Brain microvascular endothelial cell (primary cell): ENCODE measurements around the gene NECAB2.

Experiments
- DNase-seq: peaks from one replicate; pipeline ENCODE4 v3.0.0-alpha.2; 2020
- H3K27ac ChIP-seq: fragments of 250-450 bp; sonication (Bioruptor Pico); 2 replicates; pipeline ENCODE4 v1.5.1; 2020; ENCODE audit warnings: mild to moderate bottlenecking, moderate library complexity
- H3K27me3 ChIP-seq: fragments of 250-450 bp; sonication (Bioruptor Pico); replicated peaks from 2 replicates; pipeline ENCODE4 v1.5.1; 2020; ENCODE audit warnings: mild to moderate bottlenecking
- H3K36me3 ChIP-seq: fragments of 250-450 bp; sonication (Bioruptor Pico); replicated peaks from 2 replicates; pipeline ENCODE4 v1.5.1; 2020; ENCODE audit warnings: mild to moderate bottlenecking
- H3K4me3 ChIP-seq: 2 replicates; pipeline ENCODE4 v1.5.1; 2011; ENCODE audit warnings: low read depth, mild to moderate bottlenecking, control low read depth, low read length, moderate library complexity
- in situ Hi-C: cut with HindIII; loops from 2 replicates; pipeline ENCODE4 v1.10.0; 2017; ENCODE audit warnings: low sequenced_read_pairs, low pct_ligation_motif_present
- TF ChIP-seq, protein P1 (sequence below): IDR thresholded peaks from 2 replicates; pipeline ENCODE4 v1.5.1; 2011; ENCODE audit warnings: low read depth, mild to moderate bottlenecking, moderate library complexity, low read length, control low read depth, inconsistent platforms; ENCODE audit errors: missing control alignments

The NECAB2 gene

DNA sequence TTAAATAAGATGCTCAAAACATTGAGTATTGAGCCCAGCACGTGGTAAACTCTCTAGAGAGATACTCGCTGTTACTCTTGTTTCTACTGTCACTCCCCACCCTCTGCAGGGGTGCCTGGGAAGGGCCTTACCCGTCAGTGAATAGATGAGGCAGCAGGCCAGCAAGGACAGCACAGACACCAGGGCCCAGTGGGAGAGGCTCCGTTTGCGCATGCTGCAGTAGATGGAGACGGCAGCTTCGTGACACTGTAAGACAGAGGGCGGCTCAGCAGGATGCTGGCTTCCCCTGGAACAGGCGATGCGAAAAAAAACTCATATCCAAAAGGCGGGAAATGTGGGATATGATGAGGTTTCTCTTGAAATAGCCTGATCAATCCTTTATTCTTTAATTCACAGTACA is 54.6 kb downstream of the NECAB2 start:
- no peaks in the 10 kb centered on the region for H3K36me3 ChIP-seq
- no peak overlapping the region for H3K27ac ChIP-seq
- in situ Hi-C loops = no loop called here
- no peak overlapping the region for H3K4me3 ChIP-seq
- DNase-seq = no peak
- H3K27me3 ChIP-seq = no peaks in the 10 kb centered on the region
- TF ChIP-seq, protein P1, sequence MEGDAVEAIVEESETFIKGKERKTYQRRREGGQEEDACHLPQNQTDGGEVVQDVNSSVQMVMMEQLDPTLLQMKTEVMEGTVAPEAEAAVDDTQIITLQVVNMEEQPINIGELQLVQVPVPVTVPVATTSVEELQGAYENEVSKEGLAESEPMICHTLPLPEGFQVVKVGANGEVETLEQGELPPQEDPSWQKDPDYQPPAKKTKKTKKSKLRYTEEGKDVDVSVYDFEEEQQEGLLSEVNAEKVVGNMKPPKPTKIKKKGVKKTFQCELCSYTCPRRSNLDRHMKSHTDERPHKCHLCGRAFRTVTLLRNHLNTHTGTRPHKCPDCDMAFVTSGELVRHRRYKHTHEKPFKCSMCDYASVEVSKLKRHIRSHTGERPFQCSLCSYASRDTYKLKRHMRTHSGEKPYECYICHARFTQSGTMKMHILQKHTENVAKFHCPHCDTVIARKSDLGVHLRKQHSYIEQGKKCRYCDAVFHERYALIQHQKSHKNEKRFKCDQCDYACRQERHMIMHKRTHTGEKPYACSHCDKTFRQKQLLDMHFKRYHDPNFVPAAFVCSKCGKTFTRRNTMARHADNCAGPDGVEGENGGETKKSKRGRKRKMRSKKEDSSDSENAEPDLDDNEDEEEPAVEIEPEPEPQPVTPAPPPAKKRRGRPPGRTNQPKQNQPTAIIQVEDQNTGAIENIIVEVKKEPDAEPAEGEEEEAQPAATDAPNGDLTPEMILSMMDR = no peak

DNA sequence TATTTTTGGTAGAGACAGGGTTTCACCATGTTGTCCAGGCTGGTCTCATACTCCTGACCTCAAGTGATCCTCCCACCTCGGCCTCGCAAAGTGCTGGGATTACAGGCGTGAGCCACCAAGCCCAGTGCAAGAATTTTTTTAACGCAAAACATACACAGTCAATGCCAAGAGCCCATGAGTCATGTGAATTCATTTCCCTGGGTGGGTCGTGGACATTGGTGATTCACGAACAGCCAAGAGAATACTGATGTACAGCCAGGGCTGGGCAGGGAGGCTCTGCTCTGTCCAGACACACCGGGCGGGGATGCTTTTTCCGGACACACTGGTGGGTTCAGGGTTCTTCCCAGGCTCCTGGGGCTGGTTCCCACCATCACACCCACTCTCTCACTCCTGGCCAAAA is 56.8 kb downstream of the NECAB2 start:
- TF ChIP-seq, protein P1 = no peak
- peak; percentile 64 for DNase-seq
- no peaks in the 10 kb centered on the region for H3K36me3 ChIP-seq
- no peak overlapping the region for H3K4me3 ChIP-seq
- H3K27ac ChIP-seq = no peak overlapping the region
- no peaks in the 10 kb centered on the region for H3K27me3 ChIP-seq
- in situ Hi-C loops = no loop called here

DNA sequence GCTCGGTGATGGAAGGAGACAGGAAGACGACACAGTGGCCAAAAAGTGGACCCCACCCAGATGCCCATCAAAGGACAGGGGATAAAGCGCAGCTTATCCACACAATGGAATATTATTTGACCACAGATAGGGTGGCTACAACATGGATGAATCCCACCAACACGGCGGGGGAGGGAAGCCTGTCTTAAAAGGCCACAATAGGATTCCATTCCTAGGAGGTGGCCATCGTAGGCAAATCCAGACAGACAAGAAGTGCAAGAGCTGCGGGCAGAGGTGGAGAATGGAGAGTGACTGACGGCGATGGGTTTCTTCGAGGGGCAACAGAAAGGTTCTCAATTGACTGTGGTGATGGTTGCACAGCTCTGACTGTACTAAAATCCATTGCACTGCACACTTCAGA is 58.6 kb downstream of the NECAB2 start:
- no peaks in the 10 kb centered on the region for H3K27me3 ChIP-seq
- in situ Hi-C loops = no loop called here
- TF ChIP-seq, protein P1 = no peak
- H3K27ac ChIP-seq = no peak overlapping the region
- no peak overlapping the region for H3K4me3 ChIP-seq
- no peak for DNase-seq
- H3K36me3 ChIP-seq = no peaks in the 10 kb centered on the region

DNA sequence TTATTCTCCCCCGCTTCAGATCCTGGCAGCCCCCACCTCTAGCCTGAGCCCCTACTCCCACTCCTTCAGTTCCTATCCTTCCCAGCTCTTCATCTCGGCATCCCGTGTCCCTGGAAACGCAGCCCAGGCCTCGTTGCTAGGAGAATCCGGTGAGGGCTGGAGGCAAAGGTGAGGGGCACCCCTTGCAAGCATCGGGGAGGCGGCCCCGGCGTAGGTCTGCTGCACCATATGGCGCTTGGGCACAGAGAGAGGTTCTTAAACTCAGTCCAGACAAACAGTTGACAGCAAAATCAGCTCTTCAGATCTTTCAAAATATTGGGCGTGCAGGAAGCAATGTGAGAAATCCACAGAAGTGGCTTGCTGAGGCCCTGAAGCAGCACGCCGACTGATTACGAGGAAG is 59.6 kb downstream of the NECAB2 start:
- Histone ChIP-seq H3K27me3 (no peaks in the 10 kb centered on the region), H3K36me3 (no peaks in the 10 kb centered on the region), H3K4me3 (no peak overlapping the region), H3K27ac (no peak overlapping the region)
- DNase-seq = no peak
- in situ Hi-C loops = no loop called here
- TF ChIP-seq, protein P1 = no peak

DNA sequence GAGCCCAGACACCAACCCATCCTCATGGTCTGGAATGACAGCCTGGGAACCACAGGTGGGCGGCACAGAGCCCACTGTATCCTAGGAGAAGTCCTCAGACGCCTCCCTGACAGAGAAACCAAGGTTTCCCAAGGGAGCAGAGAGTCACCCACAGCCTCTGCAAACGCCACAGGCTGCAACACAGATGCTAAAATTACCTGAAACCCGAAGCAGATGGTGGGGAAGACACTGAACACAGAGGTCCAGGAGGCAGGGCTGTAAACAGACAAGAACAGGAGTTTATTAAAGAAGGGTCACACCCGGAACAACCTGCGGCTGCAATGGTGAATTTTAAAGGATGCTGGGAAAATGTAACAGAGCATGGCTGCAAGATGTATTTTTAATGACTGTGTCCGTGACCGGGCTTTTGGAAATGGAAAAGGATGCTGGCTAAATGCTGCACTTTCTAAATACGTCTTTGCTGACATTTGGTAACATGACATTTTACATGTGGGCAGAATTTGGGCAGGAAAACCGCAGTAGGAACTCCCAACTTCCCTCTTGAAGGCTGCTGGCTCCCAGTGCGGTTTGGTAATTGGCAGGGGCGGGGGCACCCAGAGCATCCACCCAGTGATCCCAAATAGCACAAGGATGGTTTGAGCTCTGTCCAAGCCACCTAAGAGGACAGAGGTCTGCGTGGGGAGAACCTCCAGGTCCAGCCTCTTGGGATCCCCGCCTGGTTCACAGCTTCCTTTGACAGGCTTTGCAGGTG is 61.4 kb downstream of the NECAB2 start:
- TF ChIP-seq, protein P1 = no peak
- in situ Hi-C loops = no loop called here
- Histone ChIP-seq H3K36me3 (no peaks in the 10 kb centered on the region), H3K27ac (no peak overlapping the region), H3K27me3 (no peaks in the 10 kb centered on the region), H3K4me3 (no peak overlapping the region)
- no peak for DNase-seq

DNA sequence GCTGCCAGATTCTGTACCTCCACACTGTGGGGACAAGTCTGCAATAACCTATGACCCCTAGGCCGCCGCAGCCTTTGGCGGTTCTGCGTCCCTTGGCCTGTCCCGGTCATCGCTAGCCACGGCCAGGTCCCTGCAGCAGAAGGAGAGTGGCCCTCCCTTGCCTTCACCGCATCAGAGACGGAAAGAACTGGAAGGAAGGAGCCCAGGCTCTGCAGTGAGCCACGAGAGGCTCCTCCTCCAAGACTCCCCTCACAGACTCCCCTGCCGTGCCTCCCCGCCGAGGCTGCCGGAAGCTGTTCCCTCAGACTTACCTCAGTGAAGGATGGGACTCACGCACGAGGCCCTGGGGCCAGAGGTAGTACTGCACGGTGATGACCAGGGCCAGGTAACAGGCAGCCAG is 63.5 kb downstream of the NECAB2 start:
- no peak overlapping the region for H3K4me3 ChIP-seq
- no peaks in the 10 kb centered on the region for H3K36me3 ChIP-seq
- H3K27me3 ChIP-seq = no peaks in the 10 kb centered on the region
- TF ChIP-seq, protein P1 = no peak
- in situ Hi-C loops = no loop called here
- H3K27ac ChIP-seq = no peak overlapping the region
- DNase-seq = no peak
